H1 (cell line): ENCODE results near the gene NDUFS4. TPM values are rescaled to one million over a fixed set of nuclear protein-coding genes. Genes with fewer than 3 reads are reported as not detected.
A peak's percentile ranks its signal among the peaks of the same experiment; 100 is the strongest.

Experiments
- CTCF ChIA-PET: fragments of 300-600 bp; sonication (Branson Sonifier 250); formaldehyde crosslinking; loops from one replicate; lab custom pipeline; 2021; ENCODE audit not compliant: partially characterized antibody; lab: Charles Lee
- POLR2A ChIA-PET: fragments of 300-600 bp; sonication (Branson Sonifier 250); formaldehyde crosslinking; loops from one replicate; lab custom pipeline; 2021; ENCODE audit warnings: inconsistent platforms; ENCODE audit not compliant: partially characterized antibody; lab: Charles Lee
- DNase-seq, 2 experiments: peaks; one replicate each; pipeline versions ENCODE4 v3.0.0 to v3.0.0-alpha.2; 2010 to 2022; ENCODE audit warnings: low spot score in 2 of 2, low read depth in 1 of 2, mixed read lengths in 1 of 2
- FAIRE-seq: peaks from 2 replicates; lab custom pipeline; 2011; peaks lifted over from hg19 to GRCh38; lab: Jason Lieb, UNC
- H2AFZ ChIP-seq: 2 replicates; pipeline ENCODE4 v1.8.1; 2012; ENCODE audit warnings: low read length, inconsistent platforms
- H2AK5ac ChIP-seq: 2 replicates; pipeline ENCODE4 v1.6.1; 2013; ENCODE audit warnings: low read depth, low read length
- H2BK120ac ChIP-seq: replicated peaks from 2 replicates; pipeline ENCODE3; 2013; ENCODE audit warnings: low read depth, low read length, inconsistent platforms
- H2BK12ac ChIP-seq: 2 replicates; pipeline ENCODE4 v1.6.1; 2013; ENCODE audit warnings: low read depth, low read length
- H2BK15ac ChIP-seq: 2 replicates; pipeline ENCODE4 v1.6.1; 2013; ENCODE audit warnings: low read length
- H2BK20ac ChIP-seq: 2 replicates; pipeline ENCODE4 v1.6.1; 2013; ENCODE audit warnings: low read length
- H2BK5ac ChIP-seq: 2 replicates; pipeline ENCODE4 v1.6.1; 2013; ENCODE audit warnings: low read depth, low read length
- H3K14ac ChIP-seq: 2 replicates; pipeline ENCODE4 v1.6.1; 2013; ENCODE audit warnings: inconsistent platforms; ENCODE audit not compliant: insufficient read length
- H3K18ac ChIP-seq: 2 replicates; pipeline ENCODE4 v1.6.1; 2013; ENCODE audit warnings: low read length; ENCODE audit errors: extremely low read depth
- H3K23ac ChIP-seq: 2 replicates; pipeline ENCODE4 v1.6.1; 2013; ENCODE audit warnings: inconsistent platforms; ENCODE audit not compliant: insufficient read length
- H3K23me2 ChIP-seq: 2 replicates; pipeline ENCODE4 v1.6.1; 2013; ENCODE audit warnings: low read depth, low read length
- H3K27ac ChIP-seq: 2 replicates; pipeline ENCODE4 v1.6.1; 2011; ENCODE audit warnings: low read depth, low read length, inconsistent platforms
- H3K27me3 ChIP-seq, 4 experiments: replicated peaks in 1 of 4; 1 replicate in 1 of 4; 2 replicates in 3 of 4; pipeline versions ENCODE4 v1.6.1 to v1.8.1; 2011 to 2013; ENCODE audit warnings: low read length in 3 of 4, mild to moderate bottlenecking in 3 of 4, inconsistent platforms in 2 of 4, mixed read lengths in 2 of 4, moderate library complexity in 1 of 4; ENCODE audit not compliant: control insufficient read depth in 3 of 4, insufficient read depth in 3 of 4; ENCODE audit errors: extremely low read depth in 1 of 4
- H3K36me3 ChIP-seq, 4 experiments: 2 replicates each; pipeline versions ENCODE4 v1.6.1 to v1.8.1; 2011 to 2013; ENCODE audit warnings: mild to moderate bottlenecking in 4 of 4, low read length in 3 of 4, moderate library complexity in 2 of 4, control low read depth in 1 of 4, inconsistent platforms in 1 of 4; ENCODE audit not compliant: insufficient read depth in 4 of 4, control insufficient read depth in 2 of 4
- H3K4ac ChIP-seq: replicated peaks from 2 replicates; pipeline ENCODE3; 2013; ENCODE audit warnings: low read length, low read depth, mixed read lengths, inconsistent platforms; ENCODE audit not compliant: insufficient read length
- H3K4me1 ChIP-seq, 4 experiments: replicated peaks in 1 of 4; 1 replicate in 1 of 4; 2 replicates in 3 of 4; pipeline versions ENCODE4 v1.6.1 to v1.8.1; 2011 to 2013; ENCODE audit warnings: low read length in 3 of 4, inconsistent platforms in 2 of 4, mixed read lengths in 1 of 4; ENCODE audit not compliant: insufficient read depth in 4 of 4, control insufficient read depth in 3 of 4
- H3K4me2 ChIP-seq, 2 experiments: 2 replicates each; pipeline versions ENCODE4 v1.6.1 to v1.8.1; 2011 to 2013; ENCODE audit warnings: low read depth in 2 of 2, low read length in 2 of 2, control low read depth in 1 of 2, inconsistent platforms in 1 of 2, mild to moderate bottlenecking in 1 of 2; ENCODE audit not compliant: insufficient read depth in 1 of 2
- H3K4me3 ChIP-seq, 4 experiments: fragments of 200-600, 300-600 bp in 1 of 4; sonication (generic), shearing (Covaris generic), sonication (Bioruptor Twin) in 1 of 4; 2 replicates each; pipeline versions ENCODE4 v1.5.1 to v1.8.1; 2011 to 2016; ENCODE audit warnings: low read length in 4 of 4, low read depth in 3 of 4, control low read depth in 2 of 4, inconsistent platforms in 2 of 4, mild to moderate bottlenecking in 2 of 4, mixed read lengths in 1 of 4, moderate library complexity in 1 of 4; ENCODE audit not compliant: insufficient read depth in 2 of 4; ENCODE audit errors: extremely low read depth in 1 of 4
- H3K56ac ChIP-seq: replicated peaks from 2 replicates; pipeline ENCODE3; 2013; ENCODE audit warnings: low read depth, mild to moderate bottlenecking, mixed read lengths, low read length, inconsistent platforms; ENCODE audit not compliant: insufficient read length
- H3K79me1 ChIP-seq: 2 replicates; pipeline ENCODE4 v1.6.1; 2013; ENCODE audit warnings: low read depth, low read length, control low read depth
- H3K79me2 ChIP-seq, 2 experiments: 2 replicates each; pipeline versions ENCODE4 v1.6.1 to v1.8.1; 2012 to 2013; ENCODE audit warnings: low read length in 2 of 2, mild to moderate bottlenecking in 2 of 2, inconsistent platforms in 1 of 2; ENCODE audit not compliant: insufficient read depth in 2 of 2, control insufficient read depth in 1 of 2
- H3K9ac ChIP-seq, 4 experiments: replicated peaks in 1 of 4; 1 replicate in 1 of 4; 2 replicates in 3 of 4; pipeline versions ENCODE4 v1.6.1 to v1.8.1; 2011 to 2013; ENCODE audit warnings: low read depth in 3 of 4, low read length in 3 of 4, control low read depth in 2 of 4, mild to moderate bottlenecking in 2 of 4, moderate library complexity in 2 of 4, inconsistent platforms in 1 of 4; ENCODE audit errors: extremely low read depth in 1 of 4
- H3K9me3 ChIP-seq, 2 experiments: 2 replicates each; pipeline versions ENCODE4 v1.6.1 to v1.8.1; 2012 to 2013; ENCODE audit warnings: mild to moderate bottlenecking in 2 of 2, moderate library complexity in 2 of 2, control low read depth in 1 of 2, inconsistent platforms in 1 of 2, low read depth in 1 of 2, low read length in 1 of 2, mixed read lengths in 1 of 2; ENCODE audit not compliant: insufficient read depth in 2 of 2
- H4K20me1 ChIP-seq, 2 experiments: replicated peaks in 1 of 2; 2 replicates each; pipeline versions ENCODE3 to v1.8.1; 2011 to 2013; ENCODE audit warnings: inconsistent platforms in 2 of 2, low read length in 2 of 2, mild to moderate bottlenecking in 1 of 2; ENCODE audit not compliant: insufficient read depth in 2 of 2, control insufficient read depth in 1 of 2
- H4K5ac ChIP-seq: 2 replicates; pipeline ENCODE4 v1.6.1; 2013; ENCODE audit warnings: low read length, low read depth, mixed read lengths, inconsistent platforms; ENCODE audit not compliant: insufficient read length
- H4K8ac ChIP-seq: 2 replicates; pipeline ENCODE4 v1.8.0; 2013; ENCODE audit warnings: mild to moderate bottlenecking, moderate library complexity, low read length, inconsistent platforms; ENCODE audit not compliant: insufficient read depth; ENCODE audit errors: extremely low read depth
- H4K91ac ChIP-seq: replicated peaks from 2 replicates; pipeline ENCODE3; 2013; ENCODE audit warnings: low read length, mixed read lengths, inconsistent platforms; ENCODE audit not compliant: insufficient read length
- ATF3 ChIP-seq: IDR thresholded peaks from 2 replicates; pipeline ENCODE4 v1.6.1; 2011; ENCODE audit warnings: low read depth, mild to moderate bottlenecking, low read length; ENCODE audit not compliant: insufficient read depth
- BCL11A ChIP-seq, 2 experiments: IDR thresholded peaks; one replicate each; pipeline ENCODE4 v1.6.1; 2011; ENCODE audit warnings: low read depth in 2 of 2, low read length in 2 of 2, mild to moderate bottlenecking in 2 of 2
- CBX8 ChIP-seq: fragments of 300-800, 300-1000 bp; sonication (generic); IDR thresholded peaks from 2 replicates; pipeline ENCODE4 v1.7.1; 2016; ENCODE audit warnings: low read depth, low read length, borderline replicate concordance
- CHD1 ChIP-seq: IDR thresholded peaks from 2 replicates; pipeline ENCODE4 v1.6.1; 2012; ENCODE audit warnings: low read depth, low read length, improper control_type of control experiment
- EGR1 ChIP-seq: IDR thresholded peaks from 2 replicates; pipeline ENCODE4 v1.6.1; 2011; ENCODE audit warnings: low read depth, low read length, borderline replicate concordance
- FOSL1 ChIP-seq: IDR thresholded peaks from 2 replicates; pipeline ENCODE4 v1.6.1; 2011; ENCODE audit warnings: mild to moderate bottlenecking, low read depth, low read length, moderate library complexity; ENCODE audit not compliant: insufficient read depth
- KDM1A ChIP-seq: fragments of 200-600, 300-600 bp; sonication (generic); IDR thresholded peaks from 2 replicates; pipeline ENCODE4 v1.7.1; 2016; ENCODE audit warnings: mild to moderate bottlenecking, low read length, borderline replicate concordance
- MAX ChIP-seq: IDR thresholded peaks from 2 replicates; pipeline ENCODE4 v1.6.1; 2012; ENCODE audit warnings: inconsistent platforms
- NRF1 ChIP-seq: IDR thresholded peaks from 2 replicates; pipeline ENCODE4 v1.6.1; 2011; ENCODE audit warnings: mild to moderate bottlenecking, low read depth, low read length, improper control_type of control experiment
- PHF8 ChIP-seq: fragments of 200-600 bp; sonication (generic); conservative IDR thresholded peaks from 2 replicates; pipeline ENCODE4 v1.7.1; 2012; ENCODE audit warnings: low read depth, mild to moderate bottlenecking, inconsistent platforms, low read length, moderate library complexity
- RBBP5 ChIP-seq: IDR thresholded peaks from 2 replicates; pipeline ENCODE4 v1.7.1; 2012; ENCODE audit warnings: low read depth, mild to moderate bottlenecking, inconsistent platforms, low read length, moderate library complexity, borderline replicate concordance
- SAP30 ChIP-seq: fragments of 300-600 bp; sonication (generic); IDR thresholded peaks from 2 replicates; pipeline ENCODE4 v1.7.1; 2012; ENCODE audit warnings: low read length, moderate library complexity, mild to moderate bottlenecking, inconsistent platforms; ENCODE audit not compliant: insufficient read depth, insufficient replicate concordance
- SP2 ChIP-seq: IDR thresholded peaks from 2 replicates; pipeline ENCODE4 v1.6.1; 2012; ENCODE audit warnings: mild to moderate bottlenecking, low read length, inconsistent platforms
- ZNF274 ChIP-seq: IDR thresholded peaks from 2 replicates; pipeline ENCODE4 v1.7.0; 2012; ENCODE audit warnings: low read length, borderline replicate concordance; ENCODE audit errors: extremely low read depth
- polyA plus RNA-seq, 7 experiments: library from polyadenylated mRNA; depleted of rRNA in 3 of 7; stranded (reverse) in 5 of 7; unstranded in 2 of 7; fragments of >200 nt in 5 of 7; fragments of 200-250 nt in 2 of 7; gene quantifications; 1 replicate in 5 of 7; 2 replicates in 1 of 7; 4 replicates in 1 of 7; pipeline versions ENCODE4 v1.2.1 to v1.2.3, GENCODE V29; 2011 to 2013; ENCODE audit warnings: missing spikeins in 2 of 7, mixed read lengths in 2 of 7
- total RNA-seq: library from RNA; stranded (reverse); fragmentation: NEBNext Ultra II Directional; extraction: Animal tissue kit (Norgen Biotek cat#: 25700); gene quantifications from 2 replicates; pipeline ENCODE4 v1.2.1, GENCODE V29; 2021

The NDUFS4 gene
- total and polyA plus RNA-seq, 2 of the 8 experiments (the other 6 are each of a cell fraction or from before 2014, with no cell fraction given) = 74.6 to 75.9 TPM

- no peak for DNase-seq
- Histone ChIP-seq H3K23ac (no peak overlapping the region), H3K4me2 (no peak overlapping the region), H3K18ac (no peak overlapping the region), H2AFZ (no peak overlapping the region), H4K20me1 (no peaks in the 10 kb centered on the region), H3K27ac (no peak overlapping the region), H3K14ac (no peak overlapping the region), H3K4me3 (no peak overlapping the region), H4K8ac (no peak overlapping the region), H3K79me1 (no peaks in the 10 kb centered on the region), H3K27me3 (no peaks in the 10 kb centered on the region), H3K4me1 (no peaks in the 10 kb centered on the region; a peak in 1 of 7 replicates), H3K9ac (no peak overlapping the region), H4K91ac (no peak overlapping the region), H2BK20ac (no peak overlapping the region), H3K56ac (no peak overlapping the region), H4K5ac (no peak overlapping the region), H2BK15ac (no peak overlapping the region), H3K36me3 (peaks cover 0 to 3% (median 0%) of the 10 kb centered on the region in 4 experiments; a peak in 1 of 8 replicates), H3K4ac (no peak overlapping the region), H3K79me2 (peaks cover 0 to 33% of the 10 kb centered on the region in 2 experiments; a peak in 3 of 4 replicates), H2AK5ac (no peak overlapping the region), H3K23me2 (no peaks in the 10 kb centered on the region; the same call in 1 of the 2 replicates), H3K9me3 (peaks cover 7 to 8% of the 10 kb centered on the region in 2 experiments; a peak in 1 of 4 replicates), H2BK120ac (no peak overlapping the region), H2BK12ac (no peak overlapping the region), H2BK5ac (no peak overlapping the region)
- ChIA-PET CTCF (no interaction called here), POLR2A (no interaction called here)
- FAIRE-seq = no peak
- TF ChIP-seq PHF8 (no peak), SP2 (no peak), CBX8 (no peak), ATF3 (no peak), RBBP5 (no peak), NRF1 (no peak), KDM1A (peak; percentile 94), BCL11A (IDR thresholded peaks at IDR 0.05; ENCODE audit: low read depth in 2 of 2, low read length in 2 of 2) (no peak), MAX (no peak), CHD1 (no peak), EGR1 (no peak), FOSL1 (no peak), SAP30 (no peak), ZNF274 (no peak)
Measured at GRCh38 chr5:53558966-53559365, 1.5 kb upstream of the NDUFS4 start.
